ENCODE results near the gene ARHGAP12.

Gene ARHGAP12

GRCh38 chr10:31830887-31831286 is 97.7 kb downstream of the ARHGAP12 start:
- no peaks in the 10 kb centered on the region for H3K9me3 Mint-ChIP-seq
- no peak overlapping the region for H3K27ac Mint-ChIP-seq
- peaks cover 13% of the 10 kb centered on the region for H3K36me3 Mint-ChIP-seq (ENCODE audit: low read depth)
- no peaks in the 10 kb centered on the region for H3K27me3 Mint-ChIP-seq
- H3K4me1 Mint-ChIP-seq (ENCODE audit: low read depth) = peaks cover 9% of the 10 kb centered on the region
- intact Hi-C loops (cut with micrococcal nuclease) = no loop called here
- no peak overlapping the region for H3K4me3 Mint-ChIP-seq

- Mint-ChIP-seq H3K27ac (no peak overlapping the region), H3K4me3 (no peak overlapping the region), H3K27me3 (no peaks in the 10 kb centered on the region), H3K9me3 (no peaks in the 10 kb centered on the region), H3K36me3 (ENCODE audit: low read depth) (peaks cover 13% of the 10 kb centered on the region), H3K4me1 (ENCODE audit: low read depth) (peaks cover 9% of the 10 kb centered on the region)
- intact Hi-C loops (cut with micrococcal nuclease) = no loop called here
Observed at GRCh38 chr10:31829776-31830175, 98.9 kb downstream of the ARHGAP12 start.

DNA sequence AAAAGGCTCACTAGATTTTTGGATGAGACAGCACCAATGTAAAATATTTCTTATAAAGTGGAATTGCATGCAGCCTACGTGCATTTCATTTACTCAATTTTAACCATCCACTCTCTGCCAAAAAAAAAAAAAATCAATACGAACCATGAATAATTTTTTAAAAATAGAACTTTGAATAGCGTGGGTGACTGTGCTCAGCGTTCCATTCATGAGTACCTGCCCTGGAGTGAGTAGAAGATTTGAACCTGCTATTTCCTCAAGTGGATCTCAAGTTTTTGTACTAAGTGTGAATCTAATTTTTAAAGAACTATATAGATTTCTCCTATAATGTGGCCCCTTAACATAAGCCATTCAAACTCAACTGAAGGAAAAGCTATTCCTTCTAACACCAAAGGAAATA is 105.3 kb downstream of the ARHGAP12 start:
- Mint-ChIP-seq H3K27ac (no peak overlapping the region), H3K27me3 (no peaks in the 10 kb centered on the region), H3K9me3 (no peaks in the 10 kb centered on the region), H3K4me3 (no peak overlapping the region), H3K36me3 (ENCODE audit: low read depth) (no peaks in the 10 kb centered on the region), H3K4me1 (ENCODE audit: low read depth) (no peaks in the 10 kb centered on the region)
- intact Hi-C loops (cut with micrococcal nuclease) = no loop called here

GRCh38 chr10:31822616-31823318 is 105.9 kb downstream of the ARHGAP12 start:
- H3K27me3 Mint-ChIP-seq = no peaks in the 10 kb centered on the region
- no peaks in the 10 kb centered on the region for H3K4me1 Mint-ChIP-seq (ENCODE audit: low read depth)
- no peak overlapping the region for H3K4me3 Mint-ChIP-seq
- H3K9me3 Mint-ChIP-seq = no peaks in the 10 kb centered on the region
- H3K27ac Mint-ChIP-seq = no peak overlapping the region
- no peaks in the 10 kb centered on the region for H3K36me3 Mint-ChIP-seq (ENCODE audit: low read depth)
- intact Hi-C loops (cut with micrococcal nuclease) = no loop called here

DNA sequence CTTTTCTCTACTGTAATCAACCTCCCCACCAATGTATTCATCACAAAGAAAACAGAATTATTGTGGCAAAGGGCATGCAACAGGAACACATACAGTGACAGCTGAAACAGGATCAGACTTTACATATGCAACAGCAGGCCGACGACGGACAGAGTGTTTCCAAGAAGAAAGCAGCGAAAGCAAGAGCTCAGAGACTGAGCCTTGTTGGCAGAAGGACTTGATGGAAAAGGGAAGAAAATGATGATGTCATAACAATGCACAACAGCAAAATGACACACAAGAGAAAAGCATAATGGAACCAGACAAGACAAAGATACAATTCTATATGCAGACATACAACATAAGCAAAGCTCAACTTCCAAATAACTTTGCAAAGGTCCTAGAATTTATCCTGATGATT is 106.5 kb downstream of the ARHGAP12 start:
- intact Hi-C loops (cut with micrococcal nuclease) = no loop called here
- H3K4me1 Mint-ChIP-seq (ENCODE audit: low read depth) = no peaks in the 10 kb centered on the region
- peaks cover under 1% of the 10 kb centered on the region for H3K36me3 Mint-ChIP-seq (ENCODE audit: low read depth)
- no peak overlapping the region for H3K4me3 Mint-ChIP-seq
- no peak overlapping the region for H3K27ac Mint-ChIP-seq
- H3K27me3 Mint-ChIP-seq = no peaks in the 10 kb centered on the region
- H3K9me3 Mint-ChIP-seq = no peaks in the 10 kb centered on the region

DNA sequence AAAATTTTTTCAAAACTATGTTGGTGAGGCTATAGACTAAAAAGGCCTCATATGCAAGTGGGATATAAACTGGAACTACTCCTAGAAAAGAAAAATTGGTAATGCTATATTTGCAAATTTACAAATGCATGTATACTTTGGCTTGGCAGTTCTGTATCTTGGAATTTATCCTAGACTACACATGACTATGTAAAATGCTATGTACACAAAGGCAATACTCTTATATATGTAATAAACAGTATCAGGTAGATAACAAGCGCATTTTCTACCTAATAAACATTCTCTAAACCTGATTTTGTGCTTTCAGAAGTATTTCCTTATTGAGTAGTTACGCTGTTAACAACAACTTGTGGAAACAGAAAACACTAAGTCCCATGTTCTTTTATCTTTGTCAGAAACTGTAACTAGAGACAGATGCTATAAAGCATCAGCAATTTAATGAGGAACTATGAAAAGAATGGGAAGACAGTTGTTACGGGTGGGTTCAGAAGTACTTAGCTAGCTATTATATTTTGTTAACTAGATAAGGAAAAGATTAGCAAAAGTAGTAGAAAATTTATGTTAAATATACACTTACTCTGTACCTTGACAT is 107.8 kb downstream of the ARHGAP12 start:
- H3K27me3 Mint-ChIP-seq = no peaks in the 10 kb centered on the region
- H3K27ac Mint-ChIP-seq = no peak overlapping the region
- intact Hi-C loops (cut with micrococcal nuclease) = no loop called here
- H3K9me3 Mint-ChIP-seq = no peaks in the 10 kb centered on the region
- no peaks in the 10 kb centered on the region for H3K4me1 Mint-ChIP-seq (ENCODE audit: low read depth)
- H3K36me3 Mint-ChIP-seq (ENCODE audit: low read depth) = peaks cover 13% of the 10 kb centered on the region
- no peak overlapping the region for H3K4me3 Mint-ChIP-seq

DNA sequence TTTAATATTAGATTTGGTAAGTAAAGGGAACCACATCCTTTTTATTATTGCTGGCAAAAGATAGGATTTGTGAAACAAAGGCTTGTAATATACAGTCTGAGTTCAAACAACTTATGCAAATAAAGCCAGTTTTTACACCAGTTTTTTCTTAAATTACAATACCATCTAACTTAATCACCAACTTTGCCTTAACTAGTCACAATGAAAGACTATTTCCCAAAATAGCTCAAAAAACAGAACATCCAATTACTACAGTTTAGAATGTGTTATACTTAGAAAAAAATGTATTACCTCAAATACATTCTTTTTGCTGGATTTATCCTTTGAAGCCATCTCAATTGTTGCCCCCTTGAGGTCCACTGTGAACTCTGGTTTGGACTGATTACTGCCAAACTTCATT is 108.5 kb downstream of the ARHGAP12 start:
- Mint-ChIP-seq H3K27ac (no peak overlapping the region), H3K27me3 (no peaks in the 10 kb centered on the region), H3K9me3 (no peaks in the 10 kb centered on the region), H3K4me1 (ENCODE audit: low read depth) (no peaks in the 10 kb centered on the region), H3K36me3 (ENCODE audit: low read depth) (peaks cover 16% of the 10 kb centered on the region), H3K4me3 (no peak overlapping the region)
- intact Hi-C loops (cut with micrococcal nuclease) = no loop called here

GRCh38 chr10:31819391-31819820 is 109.2 kb downstream of the ARHGAP12 start:
- no peaks in the 10 kb centered on the region for H3K4me1 Mint-ChIP-seq (ENCODE audit: low read depth)
- H3K9me3 Mint-ChIP-seq = no peaks in the 10 kb centered on the region
- intact Hi-C loops (cut with micrococcal nuclease) = no loop called here
- no peaks in the 10 kb centered on the region for H3K27me3 Mint-ChIP-seq
- no peak overlapping the region for H3K27ac Mint-ChIP-seq
- peaks cover 16% of the 10 kb centered on the region for H3K36me3 Mint-ChIP-seq (ENCODE audit: low read depth)
- no peak overlapping the region for H3K4me3 Mint-ChIP-seq

- Mint-ChIP-seq H3K27me3 (no peaks in the 10 kb centered on the region), H3K4me1 (ENCODE audit: low read depth) (no peaks in the 10 kb centered on the region), H3K9me3 (no peaks in the 10 kb centered on the region), H3K4me3 (no peak overlapping the region), H3K27ac (no peak overlapping the region), H3K36me3 (ENCODE audit: low read depth) (peaks cover 16% of the 10 kb centered on the region)
- intact Hi-C loops (cut with micrococcal nuclease) = no loop called here
Observed at GRCh38 chr10:31816318-31816717, 112.3 kb downstream of the ARHGAP12 start.

- H3K27ac Mint-ChIP-seq = peak overlapping the region; percentile 61
Observed at GRCh38 chr10:31808258-31809218, 120.1 kb downstream of the ARHGAP12 start.

DNA sequence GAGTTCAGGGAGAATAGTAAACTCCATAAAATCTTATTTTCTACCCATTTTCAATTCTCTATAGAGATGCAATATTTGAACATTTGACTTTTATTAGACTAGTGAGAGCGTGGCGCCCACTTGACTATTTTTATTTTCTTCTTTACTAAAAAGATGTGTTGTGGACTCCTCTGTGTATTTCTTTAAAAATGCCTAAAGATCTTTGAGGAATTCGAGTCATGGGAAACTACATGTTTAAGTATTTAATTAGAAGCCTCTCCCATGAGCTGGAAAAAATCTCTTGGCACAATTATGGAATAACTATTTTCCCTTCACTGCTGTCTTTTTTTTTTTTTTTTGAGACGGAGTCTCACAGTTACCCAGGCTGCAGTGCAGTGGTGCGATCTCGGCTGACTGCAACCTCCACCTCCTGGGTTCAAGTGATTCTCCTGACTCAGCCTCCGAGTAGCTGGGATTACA is 124.2 kb downstream of the ARHGAP12 start:
- no peak overlapping the region for H3K27ac Mint-ChIP-seq
- no peaks in the 10 kb centered on the region for H3K27me3 Mint-ChIP-seq
- peaks cover 6% of the 10 kb centered on the region for H3K4me1 Mint-ChIP-seq (ENCODE audit: low read depth)
- H3K4me3 Mint-ChIP-seq = no peak overlapping the region
- peaks cover 33% of the 10 kb centered on the region for H3K36me3 Mint-ChIP-seq (ENCODE audit: low read depth)
- intact Hi-C loops (cut with micrococcal nuclease) = loop anchor here (10.0 kb wide), 1 partner anchor 1050 kb away; no protein-coding TSS in a partner anchor
- no peaks in the 10 kb centered on the region for H3K9me3 Mint-ChIP-seq

More at GRCh38 chr10:31808258-31809218, 120.1 kb downstream of the ARHGAP12 start:
- H3K36me3 Mint-ChIP-seq (ENCODE audit: low read depth) = peaks cover 27% of the 10 kb centered on the region
- peaks cover 6% of the 10 kb centered on the region for H3K4me1 Mint-ChIP-seq (ENCODE audit: low read depth)
- H3K9me3 Mint-ChIP-seq = no peaks in the 10 kb centered on the region
- H3K4me3 Mint-ChIP-seq = peak overlapping the region; percentile 64
- no peaks in the 10 kb centered on the region for H3K27me3 Mint-ChIP-seq
- intact Hi-C loops (cut with micrococcal nuclease) = loop anchor here (2.0 to 10.0 kb wide), 4 partner anchors 726 to 1082 kb away; no protein-coding TSS in a partner anchor

GRCh38 chr10:31803606-31804351 is 124.9 kb downstream of the ARHGAP12 start:
- intact Hi-C loops (cut with micrococcal nuclease) = loop anchor here (10.0 kb wide), 1 partner anchor 1049 kb away; no protein-coding TSS in a partner anchor
- H3K4me3 Mint-ChIP-seq = no peak overlapping the region

DNA sequence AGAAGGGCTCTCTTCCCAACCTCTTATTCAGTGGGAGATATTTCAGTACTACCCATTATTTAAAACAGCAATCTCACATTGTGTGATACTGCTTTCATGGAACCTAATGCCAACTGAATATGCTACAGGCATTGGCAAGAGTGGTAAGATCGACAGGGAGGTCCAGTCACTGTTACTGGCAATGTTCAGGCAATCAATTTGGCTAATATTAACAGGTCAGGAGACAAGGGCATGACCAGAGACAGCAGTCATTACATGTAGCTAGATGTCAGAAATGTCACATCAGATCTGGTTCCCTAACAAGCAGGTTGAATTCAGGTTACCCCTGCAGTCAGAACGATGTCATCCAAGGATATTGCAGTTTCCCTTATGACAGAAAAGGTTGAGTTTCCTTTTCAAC is 129.4 kb downstream of the ARHGAP12 start:
- peaks cover 7% of the 10 kb centered on the region for H3K36me3 Mint-ChIP-seq (ENCODE audit: low read depth)
- H3K4me1 Mint-ChIP-seq (ENCODE audit: low read depth) = no peaks in the 10 kb centered on the region
- no peaks in the 10 kb centered on the region for H3K9me3 Mint-ChIP-seq
- no peak overlapping the region for H3K4me3 Mint-ChIP-seq
- H3K27me3 Mint-ChIP-seq = no peaks in the 10 kb centered on the region
- no peak overlapping the region for H3K27ac Mint-ChIP-seq
- intact Hi-C loops (cut with micrococcal nuclease) = no loop called here

More at GRCh38 chr10:31803606-31804351, 124.9 kb downstream of the ARHGAP12 start:
- Mint-ChIP-seq H3K9me3 (no peaks in the 10 kb centered on the region), H3K36me3 (ENCODE audit: low read depth) (peaks cover 27% of the 10 kb centered on the region), H3K4me1 (ENCODE audit: low read depth) (peaks cover 6% of the 10 kb centered on the region), H3K27ac (no peak overlapping the region), H3K27me3 (no peaks in the 10 kb centered on the region)
